HG03354 (cell line): ENCODE results near the gene TWSG1.
"Not testable (repeated sequence)": the region's sequence is repeated elsewhere in the genome, so short reads cannot be mapped to it uniquely, and the experiment has no call there.

Source experiments
- ATAC-seq: cut with Tn5 transposase; IDR thresholded peaks from one replicate; pipeline ENCODE4 v1.9.1; 2021; ENCODE audit warnings: mild to moderate bottlenecking; ENCODE audit not compliant: unreplicated experiment, poor library complexity, severe bottlenecking

TWSG1 gene

GRCh38 chr18:9437021-9437437 is 102.5 kb downstream of the TWSG1 start:
- ATAC-seq, result no peak

GRCh38 chr18:9437672-9438071 is 103.1 kb downstream of the TWSG1 start:
- ATAC-seq, result no peak

- ATAC-seq, result no peak
Observed at GRCh38 chr18:9441061-9441460, 106.5 kb downstream of the TWSG1 start.

DNA sequence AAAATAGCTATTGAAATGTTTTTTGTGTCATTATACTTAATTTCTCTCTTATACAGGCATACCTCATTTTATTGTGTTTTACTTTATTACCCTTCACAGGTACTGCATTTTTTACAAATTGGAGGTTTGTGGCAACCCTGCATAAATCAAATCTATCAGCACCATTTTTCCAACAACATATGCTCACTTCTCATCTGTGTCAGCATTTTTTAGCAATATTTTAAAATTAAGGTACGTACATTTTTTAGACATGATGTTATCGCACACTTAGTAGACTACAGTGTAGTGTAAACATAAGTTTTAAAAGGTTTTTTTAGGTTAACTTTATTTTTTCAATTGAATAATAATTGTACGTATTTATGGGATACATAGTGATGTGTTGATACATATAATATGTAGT is 110.0 kb downstream of the TWSG1 start:
- no peak for ATAC-seq

DNA sequence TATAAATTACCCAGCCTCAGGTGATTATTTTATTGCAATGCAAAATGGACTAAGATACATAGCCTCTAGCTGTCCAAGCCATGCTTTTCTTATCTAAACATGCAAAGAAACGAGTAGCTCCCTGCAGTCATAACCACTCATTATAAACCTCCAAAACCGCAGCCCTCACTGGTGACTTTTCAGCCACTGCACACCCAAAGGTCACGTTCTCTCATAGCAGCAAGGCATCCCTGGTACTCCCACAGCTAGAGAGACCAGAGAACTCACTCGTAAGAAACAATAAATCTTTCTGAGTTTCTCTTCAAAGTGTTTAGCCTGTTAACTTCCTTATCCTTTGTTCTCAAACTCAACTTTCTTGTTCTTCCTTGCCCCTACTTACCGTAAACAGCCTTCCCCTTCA is 112.3 kb downstream of the TWSG1 start:
- ATAC-seq, result no peak

- no peak for ATAC-seq
Observed at GRCh38 chr18:9447334-9447733, 112.8 kb downstream of the TWSG1 start.

GRCh38 chr18:9449600-9450414 is 115.2 kb downstream of the TWSG1 start:
- no peak for ATAC-seq

GRCh38 chr18:9450920-9451319 is 116.3 kb downstream of the TWSG1 start:
- ATAC-seq, result not testable (repeated sequence)
